NB4 (cell line): ENCODE measurements around the gene PTGDS.

ENCODE experiments used
- DNase-seq: peaks from one replicate; pipeline ENCODE4 v3.0.0; 2010; ENCODE audit warnings: low read depth
- H3K4me3 ChIP-seq: one replicate; pipeline ENCODE4 v1.5.1; 2011; ENCODE audit warnings: mild to moderate bottlenecking, low read depth, low read length, moderate library complexity
- CTCF ChIP-seq: IDR thresholded peaks from one replicate; pipeline ENCODE4 v1.5.1; 2012; ENCODE audit warnings: low read depth, low read length
- MYC ChIP-seq: IDR thresholded peaks from 2 replicates; pipeline ENCODE4 v1.6.1; 2011; ENCODE audit warnings: low read depth, low read length
- POLR2A ChIP-seq: IDR thresholded peaks from 2 replicates; pipeline ENCODE4 v1.6.1; 2011; ENCODE audit warnings: mild to moderate bottlenecking; ENCODE audit not compliant: insufficient read length; ENCODE audit errors: extremely low read depth
- TF ChIP-seq, protein P1 (sequence below): IDR thresholded peaks from 2 replicates; pipeline ENCODE4 v1.6.1; 2011; ENCODE audit warnings: low read depth, low read length

PTGDS gene

DNA sequence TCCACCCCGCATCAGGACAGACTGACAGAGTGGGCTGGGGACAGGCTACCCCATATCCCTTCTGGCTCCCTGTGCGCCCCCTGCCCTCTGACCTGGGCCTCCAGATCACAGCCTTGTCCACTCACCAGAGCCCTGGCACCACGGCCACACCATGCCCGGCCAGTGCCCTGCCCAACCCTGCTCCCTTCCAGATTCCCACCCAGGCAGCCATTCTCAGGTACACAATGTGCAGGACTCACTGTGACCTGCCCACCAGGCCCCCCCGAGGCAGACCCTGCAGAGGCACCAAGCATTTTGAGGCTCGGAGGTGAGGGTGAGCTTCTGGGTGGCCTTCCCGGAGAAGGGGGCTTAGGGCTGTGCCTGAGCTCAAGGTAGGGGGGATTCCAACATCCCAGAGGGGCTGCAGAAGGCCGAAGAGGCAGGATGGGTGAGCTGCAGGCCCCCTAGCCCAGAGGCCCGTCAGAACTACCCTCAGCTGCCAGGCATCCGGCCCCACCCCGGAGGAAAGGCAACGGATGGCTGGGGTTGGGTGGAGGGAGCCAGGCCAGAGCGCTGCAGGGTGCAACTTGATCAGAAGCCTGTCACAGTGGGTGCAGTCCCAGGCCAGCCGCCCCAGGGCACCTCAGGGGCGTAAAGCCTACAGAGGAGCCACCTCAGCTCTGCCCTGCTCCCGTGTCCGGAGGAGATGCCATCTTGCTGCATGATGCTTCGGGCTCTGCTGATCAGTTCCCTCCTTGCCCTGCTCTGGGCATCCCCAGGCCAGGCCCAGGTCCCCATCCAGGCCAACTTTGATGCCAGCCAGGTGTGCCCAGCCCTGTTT is 5.1 kb downstream of the PTGDS start, which contains the start of gene LCNL1:
TSS of gene LCNL1 (plus strand) at position 762 of the 820 bp plus-strand sequence. CDS start 594 bp downstream, outside the sequence.
- no peak within 1 kb of the TSS for H3K4me3 ChIP-seq
- DNase-seq, result no peak
- TF ChIP-seq POLR2A (no peak), CTCF (no peak)

- DNase-seq, result no peak
- H3K4me3 ChIP-seq, result no peak overlapping the region
- TF ChIP-seq, protein P1, sequence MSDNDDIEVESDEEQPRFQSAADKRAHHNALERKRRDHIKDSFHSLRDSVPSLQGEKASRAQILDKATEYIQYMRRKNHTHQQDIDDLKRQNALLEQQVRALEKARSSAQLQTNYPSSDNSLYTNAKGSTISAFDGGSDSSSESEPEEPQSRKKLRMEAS, result no peak
- no peak for TF ChIP-seq MYC
- no peak for TF ChIP-seq POLR2A
- TF ChIP-seq CTCF, result no peak
These were observed 5.9 kb downstream of the PTGDS start for GRCh38 chr9:136983167-136983566.

- DNase-seq, result no peak
- TF ChIP-seq POLR2A, result no peak
- no peak for TF ChIP-seq MYC
- no peak for TF ChIP-seq CTCF
- TF ChIP-seq, protein P1, result no peak
- H3K4me3 ChIP-seq, result no peak overlapping the region
These were observed 6.5 kb downstream of the PTGDS start for GRCh38 chr9:136983656-136984314.

- H3K4me3 ChIP-seq, result no peak overlapping the region
- no peak for DNase-seq
- TF ChIP-seq MYC, result no peak
- TF ChIP-seq, protein P1, result no peak
- TF ChIP-seq CTCF, result no peak
- TF ChIP-seq POLR2A, result no peak
These were observed 7.2 kb downstream of the PTGDS start for GRCh38 chr9:136984464-136985026.

- H3K4me3 ChIP-seq, result no peak overlapping the region
- DNase-seq, result no peak
- TF ChIP-seq, protein P1, result no peak
- TF ChIP-seq MYC (no peak), POLR2A (no peak), CTCF (no peak)
These were observed 7.8 kb downstream of the PTGDS start for GRCh38 chr9:136985027-136985602.
